Bronchial epithelial cell (primary cell): Measurements from ENCODE around the gene CACNB4. TPM values are rescaled to one million over a fixed set of nuclear protein-coding genes. Genes with fewer than 3 reads are reported as not detected.
"Not testable (repeated sequence)": the region's sequence is repeated elsewhere in the genome, so short reads cannot be mapped to it uniquely, and the experiment has no call there.

Source experiments
- DNase-seq: peaks from one replicate; pipeline ENCODE4 v3.0.0-alpha.2; 2010; ENCODE audit warnings: low read depth
- FAIRE-seq: peaks from 2 replicates; lab custom pipeline; 2011; peaks lifted over from hg19 to GRCh38; lab: Jason Lieb, UNC
- H3K27me3 ChIP-seq: 2 replicates; pipeline ENCODE4 v1.5.1; 2011; ENCODE audit warnings: low read length; ENCODE audit not compliant: control insufficient read depth, insufficient read depth
- H3K36me3 ChIP-seq: 2 replicates; pipeline ENCODE4 v1.5.1; 2011; ENCODE audit warnings: low read length; ENCODE audit not compliant: control insufficient read depth, insufficient read depth
- H3K4me3 ChIP-seq: 2 replicates; pipeline ENCODE4 v1.5.1; 2011; ENCODE audit warnings: mild to moderate bottlenecking, low read depth, low read length, control low read depth
- total RNA-seq: library from RNA; depleted of rRNA; stranded (reverse); fragments of >200 nt; gene quantifications from 2 replicates; pipeline ENCODE4 v1.2.1, GENCODE V29; 2014
- TF ChIP-seq, protein P1 (sequence below): IDR thresholded peaks from 2 replicates; pipeline ENCODE4 v1.5.1; 2011; ENCODE audit warnings: mild to moderate bottlenecking, moderate library complexity, low read length, control low read depth, inconsistent platforms; ENCODE audit not compliant: insufficient read depth, severe bottlenecking

Gene CACNB4
- total RNA-seq, 1 donor from 2014 or later: 0.53 TPM

DNA sequence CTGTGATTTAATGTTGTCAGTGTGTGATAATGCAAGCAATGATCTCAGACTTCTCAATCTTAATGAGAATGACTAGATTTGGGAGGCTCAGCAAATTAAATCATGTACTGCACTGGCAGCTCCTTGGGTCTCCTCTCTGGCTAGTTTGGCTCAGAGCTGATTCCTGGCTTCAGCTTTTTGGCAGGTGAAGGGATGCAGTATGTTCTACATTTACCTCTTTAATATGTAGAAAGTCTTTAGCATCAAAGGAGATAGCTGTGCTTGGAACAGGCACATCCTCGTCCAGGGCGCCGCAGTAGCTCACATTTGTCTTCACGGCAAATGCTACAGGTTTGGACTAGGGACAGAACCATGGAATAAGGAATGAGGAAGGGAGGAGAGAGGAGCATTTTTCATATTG lies 218.3 kb downstream of the CACNB4 start:
- DNase-seq (no peak), FAIRE-seq (no peak)
- H3K36me3 ChIP-seq: no peaks in the 10 kb centered on the region
- no peak overlapping the region for H3K4me3 ChIP-seq
- no peaks in the 10 kb centered on the region for H3K27me3 ChIP-seq
- TF ChIP-seq, protein P1, sequence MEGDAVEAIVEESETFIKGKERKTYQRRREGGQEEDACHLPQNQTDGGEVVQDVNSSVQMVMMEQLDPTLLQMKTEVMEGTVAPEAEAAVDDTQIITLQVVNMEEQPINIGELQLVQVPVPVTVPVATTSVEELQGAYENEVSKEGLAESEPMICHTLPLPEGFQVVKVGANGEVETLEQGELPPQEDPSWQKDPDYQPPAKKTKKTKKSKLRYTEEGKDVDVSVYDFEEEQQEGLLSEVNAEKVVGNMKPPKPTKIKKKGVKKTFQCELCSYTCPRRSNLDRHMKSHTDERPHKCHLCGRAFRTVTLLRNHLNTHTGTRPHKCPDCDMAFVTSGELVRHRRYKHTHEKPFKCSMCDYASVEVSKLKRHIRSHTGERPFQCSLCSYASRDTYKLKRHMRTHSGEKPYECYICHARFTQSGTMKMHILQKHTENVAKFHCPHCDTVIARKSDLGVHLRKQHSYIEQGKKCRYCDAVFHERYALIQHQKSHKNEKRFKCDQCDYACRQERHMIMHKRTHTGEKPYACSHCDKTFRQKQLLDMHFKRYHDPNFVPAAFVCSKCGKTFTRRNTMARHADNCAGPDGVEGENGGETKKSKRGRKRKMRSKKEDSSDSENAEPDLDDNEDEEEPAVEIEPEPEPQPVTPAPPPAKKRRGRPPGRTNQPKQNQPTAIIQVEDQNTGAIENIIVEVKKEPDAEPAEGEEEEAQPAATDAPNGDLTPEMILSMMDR: no peak

DNA sequence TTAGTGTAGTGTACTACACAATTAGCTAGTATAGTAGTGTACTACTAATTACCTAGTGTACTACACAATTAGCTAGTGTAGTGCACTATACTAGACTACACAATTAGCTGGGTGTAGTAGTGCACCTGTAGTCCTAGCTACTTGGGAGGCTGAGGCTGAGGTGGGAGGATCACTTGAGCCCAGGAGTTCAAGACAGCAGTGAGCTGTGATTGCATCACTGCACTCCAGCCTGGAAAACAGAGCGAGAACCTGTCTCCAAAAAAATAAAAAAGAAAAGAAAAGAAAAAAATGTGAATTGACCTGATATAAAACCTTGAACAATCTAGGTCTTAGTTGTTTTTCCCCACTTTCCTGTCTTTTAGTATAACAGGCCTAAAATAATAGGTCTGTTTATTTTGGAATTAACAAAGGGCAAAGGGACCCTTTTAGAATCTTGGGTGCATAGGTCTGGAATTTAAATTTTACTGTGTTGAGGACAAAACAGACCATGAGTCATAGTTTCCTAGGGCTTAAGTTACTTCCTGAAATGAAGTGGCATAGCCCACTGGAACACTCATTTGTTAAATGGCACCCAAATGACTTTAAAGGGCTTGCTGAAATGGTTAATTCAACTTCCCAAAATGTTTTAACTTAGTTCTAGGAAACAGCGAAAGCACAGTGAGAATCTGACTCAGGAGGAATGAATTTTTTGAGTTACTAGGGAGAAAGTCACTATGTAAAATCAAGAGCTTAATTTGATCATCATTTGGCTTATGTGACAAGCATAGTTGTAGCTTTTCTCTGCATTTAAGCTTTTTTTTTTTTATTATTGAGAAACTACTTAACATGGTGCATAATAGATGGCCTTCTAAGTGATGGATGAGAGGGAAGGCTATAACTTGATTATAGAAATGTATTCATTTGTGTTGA lies 219.9 kb downstream of the CACNB4 start:
- H3K4me3 ChIP-seq: no peak overlapping the region
- DNase-seq (peak; percentile 58), FAIRE-seq (no peak)
- no peaks in the 10 kb centered on the region for H3K27me3 ChIP-seq
- no peaks in the 10 kb centered on the region for H3K36me3 ChIP-seq
- TF ChIP-seq, protein P1: no peak

DNA sequence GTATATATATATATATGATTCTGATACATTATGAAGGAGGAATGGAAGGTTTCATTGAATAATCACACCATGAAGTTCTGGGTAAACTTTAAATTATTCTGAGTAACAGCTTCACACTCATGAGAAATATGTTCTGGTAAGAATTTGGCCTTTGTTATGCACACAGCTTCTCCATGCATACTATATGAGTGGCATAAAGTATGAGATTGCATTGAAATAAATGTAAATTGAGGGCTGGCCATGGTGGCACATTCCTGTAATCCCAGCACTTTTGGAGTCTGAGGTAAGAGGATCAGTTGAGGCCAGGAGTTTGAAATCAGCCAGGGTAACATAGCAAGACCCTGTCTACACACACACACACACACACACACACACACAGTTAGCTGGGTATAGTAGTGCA lies 220.6 kb downstream of the CACNB4 start:
- no peaks in the 10 kb centered on the region for H3K27me3 ChIP-seq
- H3K36me3 ChIP-seq: no peaks in the 10 kb centered on the region
- TF ChIP-seq, protein P1: no peak
- DNase-seq (no peak), FAIRE-seq (no peak)
- no peak overlapping the region for H3K4me3 ChIP-seq

DNA sequence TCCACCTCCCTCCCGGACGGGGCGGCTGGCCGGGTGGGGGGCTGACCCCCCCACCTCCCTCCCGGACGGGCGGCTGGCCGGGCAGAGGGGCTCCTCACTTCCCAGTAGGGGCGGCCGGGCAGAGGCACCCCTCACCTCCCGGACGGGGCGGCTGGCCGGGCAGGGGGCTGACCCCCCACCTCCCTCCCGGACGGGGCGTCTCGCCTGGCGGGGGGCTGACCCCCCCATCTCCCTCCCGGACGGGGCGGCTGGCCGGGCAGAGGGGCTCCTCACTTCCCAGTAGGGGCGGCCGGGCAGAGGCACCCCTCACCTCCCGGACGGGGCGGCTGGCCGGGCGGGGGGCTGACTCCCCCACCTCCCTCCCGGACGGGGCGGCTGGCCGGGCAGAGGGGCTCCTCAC lies 223.2 kb downstream of the CACNB4 start:
- not testable (repeated sequence) for DNase-seq, H3K36me3 ChIP-seq, H3K4me3 ChIP-seq, H3K27me3 ChIP-seq, FAIRE-seq

DNA sequence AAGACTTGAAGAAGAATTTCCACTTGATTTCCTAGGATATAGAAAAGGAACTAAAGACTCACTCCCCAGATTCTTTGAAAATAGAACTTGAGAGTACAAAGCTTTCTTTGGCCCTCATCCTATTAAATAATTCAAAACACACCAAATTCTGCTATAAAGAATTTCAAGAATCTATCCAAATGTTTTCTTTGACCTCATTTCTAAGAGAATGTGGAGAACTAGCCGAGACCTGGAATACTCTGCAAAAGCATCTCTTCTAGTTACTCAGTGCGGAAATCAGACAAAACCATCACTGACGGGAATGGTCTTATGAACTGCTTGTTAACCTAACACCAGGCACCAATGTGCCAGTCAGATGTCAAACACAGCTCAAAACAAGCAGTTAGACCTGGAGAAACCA lies 226.4 kb downstream of the CACNB4 start:
- peaks cover 4% of the 10 kb centered on the region for H3K27me3 ChIP-seq
- TF ChIP-seq, protein P1: no peak
- H3K4me3 ChIP-seq: no peak overlapping the region
- H3K36me3 ChIP-seq: no peaks in the 10 kb centered on the region
- DNase-seq (no peak), FAIRE-seq (no peak)

DNA sequence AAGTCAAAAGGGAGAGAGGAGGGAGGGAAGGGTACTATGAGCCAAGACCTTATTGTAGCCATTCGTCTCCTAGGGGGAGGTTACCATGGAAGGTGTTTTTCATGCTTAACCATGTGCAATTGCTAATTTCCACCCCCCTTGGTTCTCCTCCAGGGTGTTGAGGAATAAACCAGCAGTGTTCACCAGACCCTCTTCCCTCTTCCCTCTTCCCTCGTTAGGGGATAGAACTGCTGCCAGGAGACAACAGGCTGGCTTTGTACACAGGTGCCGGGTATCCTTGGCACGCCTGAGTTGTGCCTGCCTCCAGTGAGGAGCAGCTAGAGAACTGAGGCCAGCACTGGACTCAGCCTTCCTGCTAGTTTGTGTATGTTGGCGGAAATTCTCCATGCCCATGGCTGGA lies 229.6 kb downstream of the CACNB4 start:
- DNase-seq: no peak
- peak; percentile 55 for FAIRE-seq
- Histone ChIP-seq H3K4me3 (no peak overlapping the region), H3K36me3 (no peaks in the 10 kb centered on the region), H3K27me3 (peaks cover 4% of the 10 kb centered on the region)
- TF ChIP-seq, protein P1: no peak
